GM18505 (cell line): ENCODE data around the gene ST8SIA1.

ENCODE experiments used
- ATAC-seq: cut with Tn5 transposase; IDR thresholded peaks from one replicate; pipeline ENCODE4 v1.9.1; 2021; ENCODE audit not compliant: unreplicated experiment
- POLR2A ChIP-seq: IDR thresholded peaks from 4 replicates; pipeline ENCODE4 v1.6.1; 2011; ENCODE audit warnings: borderline replicate concordance; ENCODE audit not compliant: insufficient read depth, insufficient read length; ENCODE audit errors: extremely low read depth

Gene ST8SIA1

GRCh38 chr12:22348208-22348607 lies 13.7 kb upstream of the ST8SIA1 start:
- no peak for TF ChIP-seq POLR2A
- ATAC-seq, result no peak

GRCh38 chr12:22340143-22340542 lies 5.6 kb upstream of the ST8SIA1 start:
- TF ChIP-seq POLR2A, result no peak
- ATAC-seq, result no peak

GRCh38 chr12:22339691-22340090 lies 5.2 kb upstream of the ST8SIA1 start:
- TF ChIP-seq POLR2A, result no peak
- ATAC-seq, result no peak

GRCh38 chr12:22335794-22336166 lies 1.3 kb upstream of the ST8SIA1 start:
- ATAC-seq, result no peak

GRCh38 chr12:22333713-22334409 lies 646 bp downstream of the ST8SIA1 start:
- no peak for TF ChIP-seq POLR2A
- ATAC-seq, result no peak

More at GRCh38 chr12:22335794-22336166, 1.3 kb upstream of the ST8SIA1 start:
- no peak for TF ChIP-seq POLR2A

GRCh38 chr12:22333186-22333712 lies 1.3 kb downstream of the ST8SIA1 start:
- no peak for ATAC-seq
- TF ChIP-seq POLR2A, result no peak

- no peak for ATAC-seq
- no peak for TF ChIP-seq POLR2A
Measured at GRCh38 chr12:22332202-22332601, 2.3 kb downstream of the ST8SIA1 start.

- TF ChIP-seq POLR2A, result no peak
- no peak for ATAC-seq
Measured at GRCh38 chr12:22329621-22330020, 4.9 kb downstream of the ST8SIA1 start.

GRCh38 chr12:22325218-22325617 lies 9.3 kb downstream of the ST8SIA1 start:
- ATAC-seq, result no peak
- TF ChIP-seq POLR2A, result no peak

GRCh38 chr12:22322091-22322490 lies 12.4 kb downstream of the ST8SIA1 start:
- no peak for TF ChIP-seq POLR2A
- ATAC-seq, result no peak

- TF ChIP-seq POLR2A, result no peak
- no peak for ATAC-seq
Measured at GRCh38 chr12:22321638-22322037, 12.9 kb downstream of the ST8SIA1 start.

GRCh38 chr12:22321018-22321605 lies 13.4 kb downstream of the ST8SIA1 start:
- no peak for TF ChIP-seq POLR2A
- no peak for ATAC-seq

GRCh38 chr12:22318108-22318737 lies 16.3 kb downstream of the ST8SIA1 start:
- no peak for TF ChIP-seq POLR2A
- no peak for ATAC-seq

GRCh38 chr12:22313963-22314330 lies 20.6 kb downstream of the ST8SIA1 start:
- ATAC-seq, result no peak
- TF ChIP-seq POLR2A, result no peak
